NT2/D1 (cell line): ENCODE measurements around the gene PRMT1.

Experiments used
- DNase-seq: peaks from one replicate; pipeline ENCODE4 v3.0.0-alpha.2; 2011; ENCODE audit warnings: low read depth, low spot score
- H3K27me3 ChIP-seq: 2 replicates; pipeline ENCODE4 v1.6.0; 2011; ENCODE audit warnings: mild to moderate bottlenecking; ENCODE audit not compliant: insufficient read length, insufficient read depth
- H3K36me3 ChIP-seq: 2 replicates; pipeline ENCODE4 v1.6.1; 2011; ENCODE audit warnings: mild to moderate bottlenecking, low read length, mixed read lengths; ENCODE audit not compliant: insufficient read depth, insufficient read length
- H3K4me1 ChIP-seq: 2 replicates; pipeline ENCODE4 v1.5.1; 2011; ENCODE audit not compliant: insufficient read depth, insufficient read length
- H3K4me3 ChIP-seq: 2 replicates; pipeline ENCODE4 v1.5.1; 2011; ENCODE audit warnings: low read depth; ENCODE audit not compliant: insufficient read length
- H3K9ac ChIP-seq: 2 replicates; pipeline ENCODE4 v1.6.0; 2011; ENCODE audit warnings: low read depth; ENCODE audit not compliant: insufficient read length
- H3K9me3 ChIP-seq: 2 replicates; pipeline ENCODE4 v1.5.1; 2011; ENCODE audit warnings: mild to moderate bottlenecking, low read length; ENCODE audit not compliant: insufficient read depth
- SUZ12 ChIP-seq: IDR thresholded peaks from 2 replicates; pipeline ENCODE4 v1.6.1; 2011; ENCODE audit not compliant: insufficient read length, insufficient read depth; ENCODE audit errors: extremely low read depth
- YY1 ChIP-seq: IDR thresholded peaks from 2 replicates; pipeline ENCODE4 v1.6.1; 2011; ENCODE audit not compliant: insufficient read length, insufficient read depth
- ZNF274 ChIP-seq: IDR thresholded peaks from 2 replicates; pipeline ENCODE4 v1.6.1; 2011; ENCODE audit warnings: mild to moderate bottlenecking, low read depth, low read length

The PRMT1 gene

GRCh38 chr19:49727217-49728030, 50.4 kb downstream of the PRMT1 start:
- Histone ChIP-seq H3K36me3 (no peaks in the 10 kb centered on the region), H3K4me3 (no peak overlapping the region), H3K9ac (no peak overlapping the region), H3K4me1 (no peaks in the 10 kb centered on the region), H3K27me3 (no peaks in the 10 kb centered on the region), H3K9me3 (no peaks in the 10 kb centered on the region)
- TF ChIP-seq YY1 (no peak), SUZ12 (no peak), ZNF274 (no peak)
- no peak for DNase-seq

- no peak for TF ChIP-seq ZNF274
- no peak for TF ChIP-seq YY1
- no peak for TF ChIP-seq SUZ12
- Histone ChIP-seq H3K4me3 (no peak overlapping the region), H3K27me3 (no peaks in the 10 kb centered on the region), H3K36me3 (no peaks in the 10 kb centered on the region), H3K4me1 (peaks cover 2% of the 10 kb centered on the region), H3K9me3 (no peaks in the 10 kb centered on the region), H3K9ac (no peak overlapping the region)
- no peak for DNase-seq
These were observed 53.1 kb downstream of the PRMT1 start for GRCh38 chr19:49730166-49730565.
